Neural progenitor cell (in vitro differentiated cells): ENCODE results near the gene PNP.

Source experiments
- CTCF ChIP-seq: fragments of 200-600 bp; sonication (generic); IDR thresholded peaks from 2 replicates; pipeline ENCODE4 v1.5.1; 2017; ENCODE audit warnings: antibody characterized with exemption, mild to moderate bottlenecking
- EZH2 ChIP-seq: fragments of 200-600 bp; sonication (generic); IDR thresholded peaks from 2 replicates; pipeline ENCODE4 v1.6.1; 2017; ENCODE audit warnings: antibody characterized with exemption, mild to moderate bottlenecking, moderate library complexity
- EZH2phosphoT487 ChIP-seq: fragments of 200-600 bp; sonication (generic); IDR thresholded peaks from 2 replicates; pipeline ENCODE4 v1.6.1; 2017; ENCODE audit warnings: antibody characterized with exemption

- no peak for TF ChIP-seq CTCF
- TF ChIP-seq EZH2 = no peak
- no peak for TF ChIP-seq EZH2phosphoT487
Observed at GRCh38 chr14:20422886-20423285, 46.3 kb upstream of the PNP start.
